ENCODE measurements around the gene HOXB1. TPM values are rescaled to one million over a fixed set of nuclear protein-coding genes. Genes with fewer than 3 reads are reported as not detected.

The HOXB1 gene
- total and polyA plus RNA-seq, 2 of the 13 experiments (the other 11 are each of a cell fraction or from before 2014, with no cell fraction given), result not detected

GRCh38 chr17:48529683-48530009 lies 1.2 kb downstream of the HOXB1 start:
- in situ Hi-C loops (cut with HindIII; ENCODE audit: extremely low pct_ligation_motif_present, low pct_unique_long_range_greater_than_20kb), result no loop called here
- TF ChIP-seq, protein P1, sequence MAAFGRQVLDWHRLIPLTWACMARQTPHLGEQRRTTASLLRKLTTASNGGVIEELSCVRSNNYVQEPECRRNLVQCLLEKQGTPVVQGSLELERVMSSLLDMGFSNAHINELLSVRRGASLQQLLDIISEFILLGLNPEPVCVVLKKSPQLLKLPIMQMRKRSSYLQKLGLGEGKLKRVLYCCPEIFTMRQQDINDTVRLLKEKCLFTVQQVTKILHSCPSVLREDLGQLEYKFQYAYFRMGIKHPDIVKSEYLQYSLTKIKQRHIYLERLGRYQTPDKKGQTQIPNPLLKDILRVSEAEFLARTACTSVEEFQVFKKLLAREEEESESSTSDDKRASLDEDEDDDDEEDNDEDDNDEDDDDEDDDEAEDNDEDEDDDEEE (CRISPR knock-in tag; IDR thresholded peaks at IDR 0.05), result no peak
- TF ChIP-seq GABPB1 (CRISPR knock-in tag; IDR thresholded peaks at IDR 0.05) (no peak), FLYWCH1 (CRISPR knock-in tag; IDR thresholded peaks at IDR 0.05) (no peak), EEA1 (CRISPR knock-in tag; IDR thresholded peaks at IDR 0.05; ENCODE audit: borderline replicate concordance) (no peak), MED13 (CRISPR knock-in tag; IDR thresholded peaks at IDR 0.05) (no peak), ZNF614 (CRISPR knock-in tag; IDR thresholded peaks at IDR 0.05; ENCODE audit: borderline replicate concordance) (no peak), ZNF431 (CRISPR knock-in tag; IDR thresholded peaks at IDR 0.05; ENCODE audit: borderline replicate concordance, low read depth) (no peak), ZSCAN29 (CRISPR knock-in tag; conservative IDR thresholded peaks at IDR 0.05) (no peak), KLF16 (CRISPR knock-in tag; IDR thresholded peaks at IDR 0.05) (no peak), FUBP1 (CRISPR knock-in tag; IDR thresholded peaks at IDR 0.05; ENCODE audit: borderline replicate concordance) (no peak), MBNL3 (CRISPR knock-in tag; conservative IDR thresholded peaks at IDR 0.05) (no peak), NFYB (CRISPR knock-in tag; IDR thresholded peaks at IDR 0.05) (no peak), CSRNP1 (CRISPR knock-in tag; IDR thresholded peaks at IDR 0.05) (no peak), PAF1 (CRISPR knock-in tag; IDR thresholded peaks at IDR 0.05) (no peak), ATF1 (CRISPR knock-in tag; IDR thresholded peaks at IDR 0.05) (no peak), ZNF713 (CRISPR knock-in tag; IDR thresholded peaks at IDR 0.05) (no peak), NR2F1 (CRISPR knock-in tag; IDR thresholded peaks at IDR 0.05) (no peak), GTF3A (CRISPR knock-in tag; conservative IDR thresholded peaks at IDR 0.05) (no peak), NRL (CRISPR knock-in tag; IDR thresholded peaks at IDR 0.05; ENCODE audit: borderline replicate concordance) (no peak), ZNF558 (CRISPR knock-in tag; IDR thresholded peaks at IDR 0.05; ENCODE audit: borderline replicate concordance) (no peak)
- no peak for ATAC-seq
- no peaks in the 10 kb centered on the region for H4K20me1 ChIP-seq (ENCODE audit: insufficient read depth, low read length)
- no peaks in the 10 kb centered on the region for H3K79me2 ChIP-seq (ENCODE audit: insufficient read depth, low read length)
- H3K27me3 ChIP-seq (ENCODE audit: control insufficient read depth in 1 of 2, insufficient read depth in 2 of 2, low read length in 2 of 2), result peaks cover 6 to 74% of the 10 kb centered on the region in 2 experiments
- no peak overlapping the region for H3K9ac ChIP-seq (ENCODE audit: insufficient read depth, low read depth, low read length)
- H3K9me3 ChIP-seq (ENCODE audit: low read length), result no peaks in the 10 kb centered on the region
- no peak for DNase-seq (ENCODE audit: low spot score)
- 46% methylated on average over 11 of the region's 11 CpGs for WGBS (ENCODE audit: low lambda C conversion rate)
- POLR2A ChIA-PET, result no interaction called here
- no peak overlapping the region for H3K4me2 ChIP-seq (ENCODE audit: low read depth, low read length)
- H3K4me3 ChIP-seq (replicated peaks in 1 of 3; ENCODE audit: insufficient read depth in 1 of 3, low read depth in 2 of 3, low read length in 3 of 3), result no peak overlapping the region
- no peaks in the 10 kb centered on the region for H3K4me1 ChIP-seq (ENCODE audit: insufficient read depth, low read length)
- H3K27ac ChIP-seq (ENCODE audit: extremely low read length, insufficient read depth, low read length), result no peak overlapping the region
- H2AFZ ChIP-seq (ENCODE audit: low read length), result no peak overlapping the region
- no peaks in the 10 kb centered on the region for H3K36me3 ChIP-seq (replicated peaks in 1 of 2; ENCODE audit: control insufficient read depth in 1 of 2, insufficient read depth in 2 of 2, low read length in 2 of 2)
- CTCF ChIA-PET (ENCODE audit: low intra/inter-chr PET ratio, low total read pairs), result no interaction called here
- intact Hi-C loops (cut with micrococcal nuclease; ENCODE audit: unreplicated experiment), result no loop called here
- no peak for FAIRE-seq
- no TSS peak for BruUV-seq (replicated peaks)
